SH-SY5Y (cell line): Measurements from ENCODE around the gene CFD.

ENCODE experiments used
- GATA2 ChIP-seq: IDR thresholded peaks from 2 replicates; pipeline ENCODE4 v1.6.1; 2011; ENCODE audit warnings: mild to moderate bottlenecking, low read depth, low read length
- GATA3 ChIP-seq: IDR thresholded peaks from 2 replicates; pipeline ENCODE4 v1.6.1; 2011; ENCODE audit warnings: low read depth, mild to moderate bottlenecking, low read length, moderate library complexity

GRCh38 chr19:902093-902370 lies 42.6 kb downstream of the CFD start:
- no peak for TF ChIP-seq GATA2
- no peak for TF ChIP-seq GATA3
